CD4-positive, alpha-beta T cell treated with Interleukin-6 at 100 ng/mL for 8 hours (primary cell): ENCODE measurements around the gene CREBBP.

Experiments used
- DNase-seq: peaks from one replicate; pipeline ENCODE4 v3.0.0-alpha.2; 2020; ENCODE audit warnings: mixed read lengths, low spot score

Gene CREBBP

DNA sequence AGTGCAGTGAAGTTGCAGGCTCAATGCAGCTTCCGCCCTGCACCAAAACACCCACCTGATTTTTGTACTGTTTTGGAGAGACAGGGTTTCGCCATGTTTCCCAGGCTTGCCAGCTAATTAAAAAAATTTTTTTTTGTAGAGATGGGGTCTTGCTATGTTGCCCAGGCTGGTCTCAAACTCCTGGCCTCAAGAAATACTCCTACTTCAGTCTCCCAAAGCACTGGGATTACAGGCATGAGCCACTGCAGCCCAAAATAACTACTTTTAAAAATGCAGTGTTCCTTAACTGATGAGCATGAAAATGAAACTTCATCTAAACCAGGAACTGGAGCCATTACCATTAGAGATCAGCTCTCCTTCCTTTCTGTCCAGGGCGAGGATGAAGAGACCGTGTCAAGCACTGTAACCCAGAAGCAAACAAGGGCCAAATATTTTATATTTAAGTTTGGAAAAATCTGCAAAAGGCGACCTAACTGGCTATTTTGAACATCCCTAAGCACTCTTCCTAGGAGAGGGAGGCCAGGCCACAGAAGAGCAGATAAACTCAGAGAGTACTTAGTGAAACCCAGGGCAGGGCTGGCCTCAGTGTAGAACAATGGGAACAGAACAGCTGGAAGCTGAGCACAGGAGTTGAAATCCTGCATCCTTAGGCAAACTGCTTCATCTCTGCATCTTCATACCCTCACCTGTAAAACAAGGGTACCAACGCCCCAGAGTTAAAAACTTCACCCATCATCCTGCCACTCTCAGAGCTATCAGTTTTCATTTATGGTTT is 24.0 kb downstream of the CREBBP start:
- no peak for DNase-seq

DNA sequence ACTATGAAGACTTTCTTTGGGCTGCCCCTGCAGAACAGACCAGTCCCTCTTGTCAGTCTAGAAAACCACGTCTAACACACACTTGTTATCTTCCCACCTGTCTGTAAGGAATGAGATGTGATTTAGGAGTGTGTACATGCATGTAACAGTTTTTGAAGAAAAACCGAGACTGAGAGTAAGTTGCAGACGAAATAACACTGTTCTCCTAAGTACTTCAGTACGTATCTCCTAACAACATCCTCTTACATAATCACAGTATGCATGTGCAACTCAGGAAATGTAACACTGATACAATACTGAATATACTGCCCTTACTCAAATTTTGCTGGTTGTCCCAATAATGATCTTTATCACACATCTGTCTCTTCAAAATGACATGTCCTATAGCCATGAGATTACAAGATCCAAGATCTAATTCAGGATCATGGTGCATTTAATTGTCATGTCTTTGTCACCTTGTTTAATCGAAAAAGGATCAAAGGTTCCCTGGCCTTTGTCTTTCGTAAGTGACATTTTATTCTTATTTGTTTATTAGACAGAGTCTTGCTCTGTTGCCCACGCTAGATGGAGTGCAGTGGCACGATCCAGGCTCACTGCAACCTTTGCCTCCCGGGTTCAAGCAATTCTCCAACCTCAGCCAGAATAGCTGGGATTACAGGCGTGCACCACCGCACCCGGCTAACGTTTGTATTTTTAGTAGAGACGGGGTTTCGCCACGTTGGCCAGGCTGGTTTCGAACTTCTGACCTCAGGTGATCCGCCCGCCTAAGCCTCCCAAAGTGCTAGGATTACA is 25.6 kb downstream of the CREBBP start:
- DNase-seq, result no peak

DNA sequence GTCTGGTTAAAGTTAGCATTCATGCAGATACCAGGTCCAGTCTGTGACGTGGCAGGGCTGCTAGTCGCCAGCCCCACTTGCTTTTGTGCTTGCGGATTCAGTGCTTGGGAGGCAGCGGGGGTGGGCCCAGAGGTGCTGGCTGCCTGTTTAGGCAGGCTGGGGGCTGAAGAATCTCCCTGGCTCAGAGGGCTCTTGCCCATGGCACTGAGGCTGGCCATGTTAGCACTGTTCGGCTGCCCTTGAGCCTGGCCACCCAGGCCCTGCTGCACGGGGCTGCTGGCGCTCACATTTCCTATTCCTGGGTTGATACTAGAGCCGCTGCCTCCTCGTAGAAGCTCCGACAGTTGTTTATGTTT is 30.0 kb downstream of the CREBBP start:
- DNase-seq, result no peak

DNA sequence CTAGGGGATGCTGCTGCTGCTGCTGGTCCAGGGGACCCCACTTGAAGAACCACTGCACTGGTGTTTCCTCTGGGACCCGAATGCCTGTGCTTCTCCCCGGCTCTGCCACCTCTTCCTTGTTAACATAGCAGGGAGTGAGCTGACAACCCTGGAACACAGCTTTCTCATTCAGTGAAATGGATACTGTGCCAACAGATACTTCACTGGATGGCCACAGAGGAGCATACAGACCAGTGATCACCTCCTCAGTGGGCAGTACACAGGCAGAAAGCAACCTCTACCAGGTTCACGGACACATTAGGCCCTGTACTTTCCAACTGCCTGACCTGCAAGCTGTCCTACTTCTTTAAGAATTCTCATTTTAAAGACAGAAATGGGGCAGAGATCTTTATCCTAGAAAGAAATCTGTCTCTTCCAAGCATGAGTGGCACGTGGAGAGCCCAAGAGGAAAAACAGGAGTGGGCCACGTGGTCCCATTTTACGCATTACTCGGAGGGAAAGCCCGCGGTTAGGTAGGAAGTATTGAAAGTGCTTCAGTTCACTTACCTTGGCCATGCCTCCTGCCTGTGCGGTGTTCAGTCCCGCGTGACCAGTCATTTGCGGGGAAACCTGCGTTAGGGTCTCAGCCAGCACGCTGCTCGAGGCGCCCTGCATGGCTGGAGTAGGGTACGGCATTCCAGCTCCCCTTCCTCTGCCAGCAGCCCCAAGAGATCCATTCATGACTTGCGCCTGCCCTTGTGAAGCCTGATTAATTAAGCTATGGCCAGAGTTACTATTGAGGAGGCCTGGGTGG is 30.6 kb downstream of the CREBBP start:
- no peak for DNase-seq

DNA sequence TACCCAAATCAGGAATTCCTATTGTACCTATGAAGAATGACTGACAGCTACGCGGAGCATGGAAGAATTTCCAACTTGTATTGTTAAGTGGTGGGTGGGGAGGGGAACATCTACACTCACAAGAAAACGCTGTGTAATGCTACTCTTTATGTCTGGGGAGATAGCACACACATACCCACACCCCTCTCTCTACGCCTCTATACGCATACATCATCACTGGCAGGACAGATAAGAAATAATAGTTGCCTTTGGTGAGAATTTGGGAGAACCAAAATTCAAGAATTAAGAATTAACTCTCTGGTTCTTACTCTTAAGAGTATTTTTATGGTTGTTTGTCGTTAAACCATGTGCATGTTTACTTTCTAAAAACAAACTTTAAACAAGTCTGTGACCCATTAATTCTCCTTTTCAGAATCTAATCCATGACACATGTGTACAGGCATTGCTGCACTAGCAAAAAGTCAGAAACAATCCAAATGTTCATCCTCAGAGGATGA is 33.9 kb downstream of the CREBBP start:
- DNase-seq, result no peak

DNA sequence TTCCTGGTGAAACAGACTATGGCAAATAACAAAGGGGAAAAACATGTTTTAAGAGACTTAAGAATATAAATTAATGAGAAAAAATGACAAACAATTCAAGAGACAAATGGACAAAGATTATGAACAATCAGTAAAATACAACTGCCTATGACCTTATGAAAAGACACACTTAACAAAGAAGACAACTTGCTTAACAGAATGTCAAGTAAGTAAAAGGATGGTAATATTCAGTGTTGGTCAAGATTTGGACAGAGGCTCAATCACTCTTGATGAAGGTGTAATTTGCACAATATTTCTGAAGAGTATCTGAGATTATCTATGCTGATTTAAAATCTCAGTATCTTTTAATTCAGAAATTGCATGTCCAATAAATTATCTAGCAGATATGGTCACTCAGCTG is 34.4 kb downstream of the CREBBP start:
- no peak for DNase-seq

DNA sequence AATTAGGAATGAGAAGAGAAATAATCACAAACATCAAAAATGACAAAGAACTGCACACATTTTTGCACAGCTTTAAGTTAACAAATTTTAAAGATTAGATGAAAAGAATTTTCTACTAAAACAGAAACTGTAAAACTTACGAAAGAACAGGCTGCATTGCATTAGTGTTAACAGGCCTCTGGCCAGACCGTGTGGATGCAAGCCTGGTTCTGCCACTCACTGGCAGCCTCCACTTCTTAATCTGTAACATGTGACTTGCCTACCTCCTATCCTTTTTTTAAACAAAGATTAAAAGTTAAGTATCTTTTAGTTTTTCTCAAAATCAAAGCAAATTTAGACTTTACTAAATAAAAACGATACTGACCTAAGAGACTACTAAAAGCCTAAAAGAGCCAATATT is 37.5 kb downstream of the CREBBP start:
- DNase-seq, result no peak

DNA sequence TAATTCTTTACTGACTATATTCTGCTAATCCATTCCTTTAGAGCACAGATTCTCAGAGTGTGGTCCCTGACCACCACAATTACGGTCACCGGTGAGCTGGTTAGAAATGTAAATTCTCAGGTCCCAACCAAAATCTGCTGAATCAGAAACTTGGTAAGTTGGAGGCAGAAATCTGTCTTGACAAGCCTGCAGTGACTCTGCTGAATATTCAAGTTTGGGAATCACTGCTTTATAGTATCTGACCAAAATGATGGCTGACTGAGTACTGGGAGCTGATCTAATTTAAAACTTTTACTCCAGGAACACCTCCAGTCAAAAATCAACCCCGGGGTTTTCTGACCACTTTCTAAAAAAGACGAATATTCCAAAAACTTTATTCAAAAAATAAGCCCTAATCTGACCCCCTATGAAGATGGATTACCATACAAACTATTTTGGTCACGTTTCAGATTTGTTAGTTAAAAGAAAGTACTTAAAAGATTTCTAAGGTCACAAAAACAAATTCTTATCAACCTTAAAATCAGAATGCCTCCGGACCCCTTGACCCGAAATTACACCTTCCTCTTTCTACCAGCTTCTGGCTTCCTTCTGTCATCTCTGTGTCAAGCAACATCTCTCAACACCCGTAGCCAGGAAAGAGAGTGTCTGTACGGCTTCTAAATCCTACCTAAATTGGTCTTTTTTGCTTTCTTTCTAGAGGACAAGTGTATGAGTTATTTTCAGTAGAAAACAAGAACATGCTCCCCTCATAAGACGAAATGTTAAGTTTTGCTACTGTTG is 38.6 kb downstream of the CREBBP start:
- DNase-seq, result no peak

DNA sequence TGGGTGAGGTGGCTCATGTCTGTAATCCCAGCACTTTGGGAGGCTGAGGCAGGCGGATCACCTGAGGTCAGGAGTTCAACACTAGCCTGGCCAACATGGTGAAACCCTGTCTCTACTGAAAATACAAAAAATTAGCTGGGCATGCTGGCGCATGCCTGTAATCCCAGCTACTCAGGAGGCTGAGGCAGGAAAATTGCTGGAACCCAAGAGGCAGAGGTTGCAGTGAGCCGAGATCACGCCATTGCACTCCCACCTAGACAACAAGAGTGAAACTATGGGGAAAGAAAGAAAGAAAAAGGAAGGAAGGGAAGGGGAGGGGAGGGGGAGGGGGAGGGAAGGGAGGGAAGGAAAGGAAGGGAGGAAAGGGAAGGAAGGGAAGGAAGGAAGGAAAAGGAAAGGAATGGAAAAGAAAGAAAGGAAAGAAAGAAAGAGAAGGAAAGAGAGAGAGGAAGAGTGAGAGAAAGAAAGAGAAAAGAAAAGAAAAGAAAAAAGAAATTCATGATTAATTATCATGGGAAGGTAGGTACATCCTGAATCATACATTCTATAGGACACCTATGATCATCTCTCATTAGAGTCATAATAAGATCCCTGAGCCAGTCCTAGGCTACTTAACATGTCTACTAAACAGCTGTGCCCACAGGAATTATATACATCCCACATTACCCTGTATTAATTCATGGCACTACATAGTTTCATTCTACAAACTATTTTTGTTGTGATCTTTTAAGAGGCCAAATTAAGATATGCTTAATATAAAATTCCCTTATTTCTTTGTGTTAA is 40.9 kb downstream of the CREBBP start:
- DNase-seq, result no peak

DNA sequence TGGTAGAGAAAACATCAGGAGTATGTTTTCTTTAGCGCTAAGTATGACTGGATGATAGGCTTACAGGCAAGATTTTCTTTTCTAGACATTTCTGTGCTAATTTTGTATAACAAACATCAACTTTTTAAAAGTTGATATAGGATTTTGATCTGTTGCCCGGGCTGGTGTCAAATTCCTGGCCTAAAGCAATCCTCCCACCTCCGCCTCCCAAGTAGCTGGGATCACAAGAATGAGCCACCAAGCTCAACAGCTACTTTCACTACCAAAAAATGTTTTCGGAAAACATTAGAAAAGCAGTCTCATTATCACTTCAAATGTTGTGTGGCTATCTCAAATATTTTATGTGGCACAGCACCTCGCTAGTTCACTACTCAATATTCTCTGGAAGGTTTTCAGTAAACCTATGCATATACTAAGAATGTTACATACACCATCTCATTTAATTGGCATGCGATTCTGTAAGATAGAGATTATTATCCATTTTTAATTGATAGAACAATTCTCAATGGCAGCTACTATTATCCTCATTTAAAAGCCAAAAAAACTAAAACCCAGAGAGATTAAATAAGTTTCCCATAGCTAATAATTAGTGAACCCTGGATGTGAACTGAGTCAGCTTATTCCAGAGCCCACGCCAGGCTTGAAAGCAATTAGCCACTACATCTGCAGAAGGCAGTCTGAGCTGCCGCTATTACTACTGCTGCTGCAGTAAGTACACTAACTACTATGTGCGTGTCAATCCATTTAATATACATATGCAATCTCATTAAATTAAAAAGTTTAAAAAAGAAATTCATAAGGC is 41.7 kb downstream of the CREBBP start:
- no peak for DNase-seq

DNA sequence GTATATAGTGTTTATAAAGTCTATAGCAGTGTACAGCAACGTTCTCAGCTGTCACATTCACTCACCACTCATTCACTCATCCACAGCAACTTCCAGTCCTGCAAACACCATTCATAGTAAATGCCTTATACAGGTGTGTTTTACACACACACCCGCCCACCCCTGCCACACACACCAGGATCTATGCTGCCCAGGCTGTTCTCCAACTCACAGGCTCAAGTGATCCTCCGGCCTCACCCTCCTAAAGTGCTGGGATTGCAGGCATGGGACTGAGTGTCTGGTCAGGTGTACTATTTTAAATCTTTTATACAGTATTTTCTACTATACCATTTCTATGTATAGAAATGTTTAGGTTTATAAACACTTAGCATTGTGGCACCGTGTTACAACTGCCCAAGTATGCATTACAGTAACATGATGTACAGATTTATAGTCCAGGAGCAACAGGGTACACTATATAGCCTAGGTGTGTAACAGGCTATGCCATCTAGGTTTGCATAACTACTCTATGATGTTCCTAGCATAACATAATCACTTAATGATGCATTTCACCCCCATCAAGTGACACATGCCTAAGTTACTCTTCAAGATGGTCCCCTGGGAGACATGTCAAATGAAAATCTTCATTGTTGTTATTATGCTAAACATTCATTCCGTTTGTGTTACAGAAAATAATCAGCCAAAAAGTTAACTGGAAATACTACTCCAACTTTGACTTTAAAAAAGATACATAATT is 42.5 kb downstream of the CREBBP start:
- DNase-seq, result no peak

DNA sequence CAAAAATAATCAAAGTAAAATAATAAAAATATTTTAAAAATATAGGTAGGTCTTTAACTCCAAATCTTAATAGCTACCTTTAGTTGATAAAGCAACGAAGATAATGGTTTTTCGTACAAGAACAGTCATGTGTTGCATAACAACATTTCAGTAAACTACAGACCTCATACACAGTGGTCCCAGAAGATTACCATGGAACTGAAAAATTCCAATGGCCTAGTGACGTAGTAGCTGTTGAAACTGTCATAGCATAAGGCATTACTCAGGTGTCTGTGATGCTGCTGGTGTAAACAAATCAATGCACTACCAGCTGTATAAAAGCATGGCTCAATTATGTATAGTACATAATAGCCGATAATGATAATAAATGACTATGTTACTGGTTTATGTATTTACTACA is 43.9 kb downstream of the CREBBP start:
- no peak for DNase-seq

DNA sequence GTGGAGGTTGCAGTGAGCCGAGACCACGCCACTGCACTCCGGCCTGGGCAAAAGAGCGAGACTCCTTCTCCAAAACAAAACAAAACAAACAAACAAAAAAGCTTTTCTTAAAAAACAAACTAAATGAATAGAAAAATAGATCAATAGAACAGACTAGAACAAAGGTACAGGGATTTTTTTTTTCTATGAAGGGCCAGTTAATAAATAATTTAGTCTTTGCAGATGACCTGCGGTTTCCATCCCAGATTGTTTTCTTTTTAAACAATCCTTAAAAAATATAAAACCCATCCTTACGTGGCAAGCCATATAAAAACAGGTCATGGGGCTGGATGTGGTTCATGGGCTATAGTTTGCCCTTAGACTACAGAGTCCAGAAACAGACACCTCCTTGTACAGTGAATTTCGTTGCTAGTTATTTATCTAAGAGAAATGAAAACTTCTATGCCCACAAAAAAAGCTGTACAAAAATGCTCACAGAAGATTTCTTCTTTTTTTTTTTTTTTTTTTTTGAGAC is 45.4 kb downstream of the CREBBP start:
- DNase-seq, result no peak

DNA sequence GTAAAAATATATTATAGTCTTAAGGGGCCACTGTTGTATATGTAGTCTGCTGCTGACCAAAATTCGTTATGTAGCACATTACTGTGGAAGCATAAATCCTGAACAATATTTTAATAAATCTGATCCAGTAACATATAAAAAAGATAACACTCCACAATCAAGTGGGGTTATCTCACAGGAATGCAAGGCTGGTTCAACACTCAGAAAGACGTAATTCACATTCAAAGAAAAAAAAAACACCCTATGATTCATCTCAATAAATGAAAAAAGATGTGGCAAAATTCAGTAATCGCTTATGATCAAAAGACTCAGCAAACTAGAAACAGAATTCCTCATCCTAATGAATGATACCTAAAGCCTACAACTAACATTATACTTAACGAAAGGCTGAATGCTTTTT is 47.8 kb downstream of the CREBBP start:
- no peak for DNase-seq

DNA sequence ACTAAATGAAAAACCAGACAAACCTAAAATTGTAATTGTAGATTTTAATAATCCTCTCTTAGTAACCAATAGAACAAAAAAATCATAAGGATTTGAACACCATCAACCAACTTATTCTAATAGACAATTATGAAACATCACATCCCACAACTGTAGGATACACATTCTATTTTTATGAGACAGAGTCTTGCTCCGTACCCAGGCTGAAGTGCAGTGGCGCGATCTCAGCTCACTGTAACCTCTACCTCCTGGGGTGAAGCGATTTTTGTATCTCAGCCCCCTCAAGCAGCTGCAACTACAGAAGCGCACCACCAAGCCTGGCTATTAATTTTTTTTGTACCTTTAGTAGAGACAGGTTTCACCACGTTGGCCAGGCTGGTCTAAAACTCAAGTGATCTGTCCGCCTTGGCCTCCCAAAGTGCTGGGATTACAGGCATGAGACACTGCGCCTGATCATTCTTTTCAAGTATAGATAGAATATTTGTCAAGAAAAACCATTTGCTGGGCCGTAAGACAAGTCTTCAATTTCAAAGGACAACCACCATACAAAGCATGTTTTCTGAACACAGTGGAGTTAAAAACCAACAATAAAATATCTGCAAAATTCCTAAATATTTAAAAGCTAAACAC is 49.8 kb downstream of the CREBBP start:
- no peak for DNase-seq

DNA sequence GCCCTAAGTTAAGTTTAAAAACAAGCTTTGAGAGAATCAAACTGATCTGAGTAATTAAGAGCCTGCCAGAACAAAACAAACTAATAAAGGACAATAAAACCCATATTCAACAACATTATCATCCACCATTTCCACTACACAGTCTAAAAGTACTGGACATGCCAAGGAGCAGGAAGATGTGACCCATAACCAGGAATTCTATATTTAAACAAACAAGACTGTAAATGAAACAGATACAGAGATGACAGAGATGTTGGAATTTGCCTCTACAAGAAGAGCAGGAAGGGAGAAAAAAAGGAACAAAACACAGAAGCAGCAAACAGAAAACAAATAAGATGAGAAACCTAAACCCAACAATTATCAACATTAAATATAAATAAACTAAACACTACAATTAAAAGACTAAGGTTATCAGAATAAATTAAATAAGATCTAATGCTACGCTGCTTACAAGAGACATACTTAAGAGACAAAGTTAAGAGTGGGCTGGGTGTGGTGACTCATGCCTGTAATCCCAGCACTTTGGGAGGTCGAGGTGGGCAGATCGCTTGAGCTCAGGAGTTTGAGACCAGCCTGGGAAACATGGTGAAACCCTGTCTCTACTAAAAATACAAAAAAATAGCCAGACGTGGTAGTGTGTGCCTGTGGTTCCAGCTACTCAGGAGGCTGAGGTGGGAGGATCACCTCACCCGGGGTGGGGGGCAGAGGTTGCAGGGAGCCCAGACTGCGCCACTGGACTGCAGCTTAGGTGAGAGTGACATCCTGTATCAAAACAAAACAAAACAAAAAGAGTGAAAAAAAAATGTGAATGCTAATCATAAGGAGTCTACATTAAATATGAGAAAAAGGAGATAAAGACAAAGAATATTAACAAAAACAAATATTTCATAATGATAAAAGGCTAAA is 50.6 kb downstream of the CREBBP start:
- no peak for DNase-seq

DNA sequence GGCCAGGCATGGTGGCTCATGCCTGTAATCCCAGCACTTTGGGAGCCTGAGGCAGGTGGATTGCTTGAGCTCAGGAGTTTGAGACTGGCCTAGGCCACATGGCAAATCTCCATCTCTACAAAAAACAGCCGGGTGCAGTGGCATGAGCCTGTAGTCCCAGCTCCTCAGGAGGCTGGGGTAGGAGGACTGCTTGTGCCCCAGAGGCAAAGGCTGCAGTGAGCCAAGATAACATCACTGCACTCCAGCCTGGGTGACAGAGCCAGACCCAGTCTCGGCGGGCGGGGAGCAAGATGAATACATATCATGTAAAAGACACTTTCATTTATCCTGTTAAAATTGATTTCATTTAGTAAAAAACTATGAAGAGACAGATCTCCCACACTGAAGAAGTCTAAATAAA is 54.6 kb downstream of the CREBBP start:
- DNase-seq, result no peak

DNA sequence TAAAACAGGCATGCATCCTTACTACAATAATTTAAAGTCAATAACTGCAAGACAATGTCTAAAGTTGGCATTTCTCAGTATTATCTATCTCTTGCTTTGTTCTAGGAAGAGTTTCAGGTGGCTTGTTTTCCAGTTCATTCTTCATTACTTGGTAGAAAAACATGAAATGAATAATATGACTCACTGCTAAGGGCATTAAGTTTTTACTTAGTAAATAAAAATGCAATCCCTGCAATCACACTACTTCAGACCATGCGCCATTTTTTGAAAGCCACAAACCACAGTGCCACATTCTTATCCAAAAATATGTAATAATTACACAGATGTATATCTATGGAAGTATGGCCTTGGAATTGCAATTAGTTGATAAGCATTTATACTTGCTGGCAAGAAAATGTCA is 55.4 kb downstream of the CREBBP start:
- DNase-seq, result no peak
